GM12878 (cell line): ENCODE results near the gene ARHGEF10L. TPM values are rescaled to one million over a fixed set of nuclear protein-coding genes. Genes with fewer than 3 reads are reported as not detected.

Experiments used
- ATAC-seq: fragments of 200-7000 bp; cut with Tn5 transposase; 3 replicates; pipeline ENCODE4 v1.9.1; 2020; ENCODE audit warnings: mild to moderate bottlenecking, moderate library complexity
- BruUV-seq: library from RNA; stranded (reverse); fragments of 400-500 nt; replicated peaks from 2 replicates; lab custom pipeline; 2021; lab: Mats Ljungman, UMichigan
- CTCF ChIA-PET: fragments of 300-600 bp; sonication (Branson Sonifier 250); formaldehyde crosslinking; extraction: SDS; loops from one replicate; lab custom pipeline; 2021; ENCODE audit warnings: inconsistent platforms; lab: Yijun Ruan, JAX
- POLR2A ChIA-PET: fragments of 350-600 bp; formaldehyde crosslinking; extraction: SDS; loops from one replicate; lab custom pipeline; 2021; ENCODE audit warnings: inconsistent platforms; lab: Charles Lee
- RAD21 ChIA-PET: fragments of 300-600 bp; sonication (Branson Sonifier 250); formaldehyde crosslinking; loops from one replicate; lab custom pipeline; 2023; ENCODE audit warnings: antibody characterized with exemption; ENCODE audit not compliant: unreplicated experiment; lab: Charles Lee
- SMC1A ChIA-PET: fragments of 300-600 bp; sonication (Branson Sonifier 250); formaldehyde crosslinking; loops from one replicate; lab custom pipeline; 2023; ENCODE audit not compliant: unreplicated experiment, uncharacterized antibody; lab: Charles Lee
- DNase-seq: peaks from one replicate; pipeline ENCODE4 v3.0.0-alpha.2; 2011; ENCODE audit warnings: low read depth, low spot score
- FAIRE-seq: peaks from 3 replicates; lab custom pipeline; 2011; peaks lifted over from hg19 to GRCh38; lab: Jason Lieb, UNC
- H2AFZ ChIP-seq: 2 replicates; pipeline ENCODE4 v1.6.0; 2011; ENCODE audit warnings: low read depth, low read length, control low read depth; ENCODE audit not compliant: control insufficient read depth
- H3K27ac ChIP-seq: 2 replicates; pipeline ENCODE4 v1.5.1; 2011; ENCODE audit warnings: control low read depth; ENCODE audit not compliant: control insufficient read depth, insufficient read depth
- H3K27me3 ChIP-seq, 2 experiments: replicated peaks in 1 of 2; 2 replicates each; pipeline versions ENCODE4 v1.6.0 to v1.6.1; 2011; ENCODE audit warnings: low read length in 1 of 2; ENCODE audit not compliant: control insufficient read depth in 2 of 2, insufficient read depth in 2 of 2
- H3K36me3 ChIP-seq, 2 experiments: 2 replicates each; pipeline ENCODE4 v1.5.1; 2011; ENCODE audit warnings: low read length in 1 of 2; ENCODE audit not compliant: control insufficient read depth in 2 of 2, insufficient read depth in 2 of 2
- H3K4me1 ChIP-seq: 2 replicates; pipeline ENCODE4 v1.6.1; 2011; ENCODE audit warnings: mild to moderate bottlenecking, low read length, moderate library complexity, mixed read lengths; ENCODE audit not compliant: control insufficient read depth, insufficient read depth
- H3K4me2 ChIP-seq: 2 replicates; pipeline ENCODE4 v1.6.0; 2011; ENCODE audit warnings: control low read depth; ENCODE audit not compliant: control insufficient read depth, insufficient read depth
- H3K4me3 ChIP-seq: fragments of 200-600 bp; sonication (generic); 2 replicates; pipeline ENCODE4 v1.5.1; 2016
- H3K79me2 ChIP-seq: 2 replicates; pipeline ENCODE4 v1.6.0; 2011; ENCODE audit warnings: low read length; ENCODE audit not compliant: control insufficient read depth, insufficient read depth
- H3K9ac ChIP-seq: 2 replicates; pipeline ENCODE4 v1.8.0; 2011; ENCODE audit warnings: low read length, control low read depth, mixed read lengths; ENCODE audit not compliant: control insufficient read depth, insufficient read depth
- H3K9me3 ChIP-seq: replicated peaks from 3 replicates; pipeline ENCODE4 v1.5.1; 2011; ENCODE audit warnings: mild to moderate bottlenecking, low read length; ENCODE audit not compliant: control insufficient read depth, insufficient read depth
- H4K20me1 ChIP-seq: 2 replicates; pipeline ENCODE4 v1.6.0; 2011; ENCODE audit not compliant: control insufficient read depth, insufficient read depth
- BCL11A ChIP-seq: IDR thresholded peaks from 2 replicates; pipeline ENCODE4 v1.6.1; 2011; ENCODE audit warnings: low read depth, low read length
- CBX3 ChIP-seq: fragments of 200-600 bp; sonication (generic); IDR thresholded peaks from 2 replicates; pipeline ENCODE4 v1.6.1; 2016; ENCODE audit warnings: low read depth, borderline replicate concordance
- CHD1 ChIP-seq: IDR thresholded peaks from 2 replicates; pipeline ENCODE4 v1.6.1; 2012; ENCODE audit warnings: low read depth, low read length, improper control_type of control experiment
- CREM ChIP-seq: IDR thresholded peaks from 2 replicates; pipeline ENCODE4 v1.6.1; 2014; ENCODE audit warnings: antibody characterized with exemption, low read depth
- ETV6 ChIP-seq, 2 experiments: fragments of 450-650 bp in 1 of 2; IDR thresholded peaks in 1 of 2; conservative IDR thresholded peaks in 1 of 2; 2 replicates each; pipeline ENCODE4 v1.6.1; 2014; ENCODE audit warnings: antibody characterized with exemption in 1 of 2, borderline replicate concordance in 1 of 2, low read depth in 1 of 2, mild to moderate bottlenecking in 1 of 2, moderate library complexity in 1 of 2
- HDAC6 ChIP-seq: fragments of 200-600 bp; sonication (generic); IDR thresholded peaks from one replicate; pipeline ENCODE4 v1.8.0; 2017; ENCODE audit warnings: antibody characterized with exemption; ENCODE audit not compliant: unreplicated experiment
- HDGF ChIP-seq: fragments of 450-650 bp; IDR thresholded peaks from 2 replicates; pipeline ENCODE4 v1.6.1; 2016; ENCODE audit warnings: antibody characterized with exemption
- JUND ChIP-seq: IDR thresholded peaks from 2 replicates; pipeline ENCODE4 v1.6.1; 2012; ENCODE audit warnings: low read depth, mild to moderate bottlenecking, low read length, improper control_type of control experiment, moderate library complexity
- MXI1 ChIP-seq: fragments of 150-350 bp; IDR thresholded peaks from 2 replicates; pipeline ENCODE4 v1.6.1; 2011; ENCODE audit warnings: low read depth, mild to moderate bottlenecking, inconsistent platforms, low read length, improper control_type of control experiment
- NFYB ChIP-seq: IDR thresholded peaks from 2 replicates; pipeline ENCODE4 v1.6.1; 2011; ENCODE audit warnings: low read depth, mild to moderate bottlenecking, low read length, improper control_type of control experiment, moderate library complexity; ENCODE audit not compliant: insufficient read depth
- NR2F1 ChIP-seq: fragments of 450-650 bp; conservative IDR thresholded peaks from 2 replicates; pipeline ENCODE4 v1.6.1; 2017; ENCODE audit warnings: mild to moderate bottlenecking
- PML ChIP-seq: IDR thresholded peaks from 2 replicates; pipeline ENCODE4 v1.6.1; 2012; ENCODE audit warnings: low read length, inconsistent platforms
- RCOR1 ChIP-seq: conservative IDR thresholded peaks from 2 replicates; pipeline ENCODE4 v1.6.1; 2012; ENCODE audit warnings: low read depth, low read length, improper control_type of control experiment
- SMAD5 ChIP-seq: IDR thresholded peaks from 2 replicates; pipeline ENCODE4 v1.6.1; 2016; ENCODE audit warnings: antibody characterized with exemption, low read depth
- SP1 ChIP-seq: IDR thresholded peaks from one replicate; pipeline ENCODE4 v1.6.1; 2011; ENCODE audit warnings: low read depth, low read length
- SREBF1 ChIP-seq: IDR thresholded peaks from 2 replicates; pipeline ENCODE4 v1.6.1; 2012; ENCODE audit warnings: mild to moderate bottlenecking, low read length
- SUPT20H ChIP-seq: IDR thresholded peaks from 2 replicates; pipeline ENCODE4 v1.6.1; 2011; ENCODE audit warnings: low read depth, mild to moderate bottlenecking, low read length, moderate library complexity, borderline replicate concordance; ENCODE audit not compliant: control insufficient read depth
- TCF3 ChIP-seq: IDR thresholded peaks from 2 replicates; pipeline ENCODE4 v1.6.1; 2012; ENCODE audit warnings: low read depth, mild to moderate bottlenecking, low read length, borderline replicate concordance; ENCODE audit not compliant: insufficient read depth
- WGBS: methylation state at CpG from one replicate; pipeline ENCODE4 v1.1.6; 2016; ENCODE audit warnings: low lambda C conversion rate; ENCODE audit not compliant: insufficient replicate concordance, insufficient coverage; ENCODE audit errors: missing lambda C conversion rate; 5-methylcytosine and 5-hydroxymethylcytosine counted together
- in situ Hi-C: fragments of 300-500 bp; cut with MboI; formaldehyde crosslinking; loops from 9 replicates; pipeline ENCODE4 v1.14.3; 2018; ENCODE audit warnings: mixed read lengths
- intact Hi-C: fragments of 100-400 bp; cut with micrococcal nuclease; formaldehyde crosslinking; loops from one replicate; pipeline ENCODE4 v1.14.2; 2022; ENCODE audit not compliant: unreplicated experiment
- polyA plus RNA-seq, 11 experiments: library from polyadenylated mRNA; depleted of rRNA in 4 of 11; unstranded in 6 of 11; stranded (reverse) in 5 of 11; fragments of >200 nt; fragmentation: Nextera tagmentation in 4 of 11; fragmentation: Illumina TruSeq in 1 of 11; extraction: Ambion mirVana in 4 of 11; extraction: Trizol in 1 of 11; gene quantifications; 1 replicate in 1 of 11; 2 replicates in 10 of 11; pipeline versions ENCODE4 v1.2.1 to v1.2.3, GENCODE V29; 2011 to 2016; ENCODE audit warnings: inconsistent platforms in 2 of 11, missing spikeins in 2 of 11, low read depth in 1 of 11
- total RNA-seq, 4 experiments: library from RNA; depleted of rRNA in 3 of 4; stranded (reverse); fragments of >200 nt in 3 of 4; fragmentation: Illumina TruSeq in 1 of 4; extraction: Trizol in 1 of 4; gene quantifications; 2 replicates each; pipeline versions ENCODE4 v1.2.1 to v1.2.3, GENCODE V29; 2013 to 2021
- TF ChIP-seq, protein P1 (sequence below): IDR thresholded peaks from 2 replicates; pipeline ENCODE4 v1.6.1; 2011; ENCODE audit warnings: borderline replicate concordance, low read depth, mild to moderate bottlenecking, moderate library complexity, mixed read lengths, low read length; ENCODE audit not compliant: insufficient read depth; ENCODE audit errors: extremely low read length
- TF ChIP-seq, protein P2 (sequence below): fragments of 450-650 bp; IDR thresholded peaks from 2 replicates; pipeline ENCODE4 v1.6.1; 2016; ENCODE audit warnings: mild to moderate bottlenecking

ARHGEF10L gene
- total and polyA plus RNA-seq, 10 of the 15 experiments (the other 5 are each of a cell fraction or from before 2014, with no cell fraction given): 0.05 to 0.94 (median 0.28) TPM; not detected in 2

DNA sequence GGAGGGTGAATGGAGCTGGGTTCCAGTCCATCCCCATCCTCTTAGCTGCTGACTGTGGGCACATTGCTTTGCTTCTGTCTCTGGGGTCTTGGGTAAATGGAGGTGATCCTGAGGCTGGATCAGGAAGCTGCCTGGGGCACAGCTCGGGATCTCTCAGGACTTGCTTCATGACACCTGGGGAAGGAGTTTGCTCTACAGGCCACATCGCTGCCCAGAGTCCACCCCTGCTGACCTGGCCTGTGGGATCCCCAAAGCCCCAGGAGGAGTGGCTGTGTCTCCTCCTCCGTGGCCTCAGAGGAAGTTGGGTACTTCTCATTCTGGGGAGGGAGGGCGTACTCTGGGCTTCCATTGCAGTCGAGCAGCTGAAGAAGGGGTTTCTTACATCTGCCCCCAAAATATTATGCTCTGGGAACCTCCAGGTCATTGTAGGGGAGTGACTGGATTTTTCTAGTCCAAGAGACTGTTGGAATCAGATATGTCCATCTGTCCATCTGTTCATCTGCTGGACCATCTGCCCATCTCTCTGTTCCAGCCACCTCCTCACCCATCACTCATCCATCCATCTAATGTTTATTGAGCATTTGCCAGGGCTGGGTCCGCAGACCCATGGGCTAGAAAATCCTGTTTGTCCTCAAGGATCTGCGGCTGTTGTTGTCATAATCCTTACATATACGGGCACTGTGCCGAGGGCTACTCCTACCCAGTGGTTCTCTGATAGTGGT is 45.9 kb downstream of the ARHGEF10L start (continued):
- TF ChIP-seq, protein P1, sequence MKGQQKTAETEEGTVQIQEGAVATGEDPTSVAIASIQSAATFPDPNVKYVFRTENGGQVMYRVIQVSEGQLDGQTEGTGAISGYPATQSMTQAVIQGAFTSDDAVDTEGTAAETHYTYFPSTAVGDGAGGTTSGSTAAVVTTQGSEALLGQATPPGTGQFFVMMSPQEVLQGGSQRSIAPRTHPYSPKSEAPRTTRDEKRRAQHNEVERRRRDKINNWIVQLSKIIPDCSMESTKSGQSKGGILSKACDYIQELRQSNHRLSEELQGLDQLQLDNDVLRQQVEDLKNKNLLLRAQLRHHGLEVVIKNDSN: no peak

DNA sequence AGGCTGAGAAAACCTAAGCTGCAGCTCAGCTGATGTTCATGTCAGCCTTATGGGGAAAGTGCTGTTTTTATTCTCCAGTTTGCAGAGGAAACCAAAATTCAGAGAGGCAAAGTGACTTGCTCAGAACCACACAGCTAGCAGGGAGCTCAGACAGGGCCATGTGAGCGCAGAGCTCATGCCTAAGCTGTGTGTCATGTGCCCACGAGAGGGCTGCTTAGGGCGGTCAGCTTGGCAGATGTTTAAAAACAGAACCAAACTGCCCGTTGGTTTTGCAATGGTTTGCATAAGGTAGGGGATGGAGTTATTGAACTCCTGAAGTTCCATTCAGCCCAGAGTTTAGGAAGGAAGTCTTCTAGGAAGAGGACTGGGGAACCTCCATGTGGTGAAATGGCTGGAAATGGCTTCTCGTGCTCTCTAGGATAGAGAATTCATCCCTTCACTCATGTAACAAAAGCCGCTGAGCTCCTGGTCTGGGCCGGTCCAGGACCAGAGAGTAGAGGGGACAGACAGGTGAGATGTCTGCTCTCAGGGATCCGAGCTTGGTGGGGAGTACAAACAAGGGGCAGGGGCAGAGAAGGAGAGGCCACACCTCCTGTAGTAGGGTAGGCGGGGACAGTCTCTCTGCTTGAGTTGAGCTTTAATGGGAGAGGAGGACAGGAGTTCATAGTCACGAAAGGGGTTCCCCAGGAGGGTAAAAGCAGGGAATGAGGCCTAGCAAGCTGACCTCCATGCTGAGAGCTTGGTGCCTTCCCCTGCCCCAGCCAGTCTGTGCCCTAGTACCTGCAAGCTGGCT is 46.9 kb downstream of the ARHGEF10L start:
- SMC1A ChIA-PET: interaction anchor here (1.1 kb wide), 1 partner anchor 84 kb away, joined by 3 read pairs; no protein-coding TSS in a partner anchor
- Histone ChIP-seq H3K27me3 (no peaks in the 10 kb centered on the region; a peak in 2 of 4 replicates), H3K79me2 (no peaks in the 10 kb centered on the region), H3K4me2 (no peak overlapping the region), H3K9ac (no peak overlapping the region), H3K27ac (no peak overlapping the region), H2AFZ (no peak overlapping the region), H3K4me3 (no peak overlapping the region), H3K4me1 (peaks cover 3% of the 10 kb centered on the region), H4K20me1 (no peaks in the 10 kb centered on the region), H3K9me3 (no peaks in the 10 kb centered on the region), H3K36me3 (no peaks in the 10 kb centered on the region)
- WGBS: 12% methylated on average over 10 of the region's 10 CpGs
- CTCF ChIA-PET: interaction anchor here (0.7 to 2.7 kb wide), 6 partner anchors 12 to 145 kb away, joined by 3 to 10 read pairs (median 5); no protein-coding TSS in a partner anchor
- peak; percentile 46; the same call in 1 of the 3 replicates for ATAC-seq
- POLR2A ChIA-PET: no interaction called here
- intact Hi-C loops (no loop called here), in situ Hi-C loops (no loop called here)
- DNase-seq: no peak
- no peak for FAIRE-seq
- RAD21 ChIA-PET: interaction anchor here (0.5 to 1.0 kb wide), 2 partner anchors 9 to 20 kb away, joined by 4 read pairs; no protein-coding TSS in a partner anchor
- no TSS peak for BruUV-seq
- no peak for TF ChIP-seq HDGF
- TF ChIP-seq CREM: no peak
- TF ChIP-seq HDAC6: no peak
- TF ChIP-seq NR2F1: no peak
- TF ChIP-seq PML: no peak
- no peak for TF ChIP-seq BCL11A
- TF ChIP-seq SREBF1: no peak
- no peak for TF ChIP-seq JUND
- no peak for TF ChIP-seq NFYB
- no peak for TF ChIP-seq SMAD5
- no peak for TF ChIP-seq TCF3
- TF ChIP-seq SUPT20H: no peak
- TF ChIP-seq CBX3: no peak
- no peak for TF ChIP-seq MXI1
- no peak for TF ChIP-seq CHD1
- no peak for TF ChIP-seq RCOR1
- TF ChIP-seq, protein P2, sequence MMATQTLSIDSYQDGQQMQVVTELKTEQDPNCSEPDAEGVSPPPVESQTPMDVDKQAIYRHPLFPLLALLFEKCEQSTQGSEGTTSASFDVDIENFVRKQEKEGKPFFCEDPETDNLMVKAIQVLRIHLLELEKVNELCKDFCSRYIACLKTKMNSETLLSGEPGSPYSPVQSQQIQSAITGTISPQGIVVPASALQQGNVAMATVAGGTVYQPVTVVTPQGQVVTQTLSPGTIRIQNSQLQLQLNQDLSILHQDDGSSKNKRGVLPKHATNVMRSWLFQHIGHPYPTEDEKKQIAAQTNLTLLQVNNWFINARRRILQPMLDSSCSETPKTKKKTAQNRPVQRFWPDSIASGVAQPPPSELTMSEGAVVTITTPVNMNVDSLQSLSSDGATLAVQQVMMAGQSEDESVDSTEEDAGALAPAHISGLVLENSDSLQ: no peak
- no peak for TF ChIP-seq ETV6 (conservative IDR thresholded peaks at IDR 0.05 in 1 of 2, IDR thresholded peaks at IDR 0.05 in 1 of 2; ENCODE audit: borderline replicate concordance in 1 of 2, low read depth in 1 of 2)
- TF ChIP-seq SP1: no peak
